Activated CD8-positive, alpha-beta memory T cell treated with anti-CD3 and anti-CD28 coated beads for 36 hours (primary cell): ENCODE results near the gene FAT1. TPM values are rescaled to one million over a fixed set of nuclear protein-coding genes. Genes with fewer than 3 reads are reported as not detected.

Experiments
- CTCF ChIA-PET: fragments of 350-600 bp; sonication (Branson Sonifier 250); formaldehyde crosslinking; loops from one replicate; lab custom pipeline; 2021; ENCODE audit warnings: antibody characterized with exemption; lab: Charles Lee
- POLR2A ChIA-PET: fragments of 350-600 bp; sonication (Branson Sonifier 250); formaldehyde crosslinking; loops from one replicate; lab custom pipeline; 2021; ENCODE audit warnings: antibody characterized with exemption; lab: Charles Lee
- total RNA-seq, 2 experiments: library from RNA; stranded (reverse); gene quantifications; one replicate each; pipeline ENCODE4 v1.2.3, GENCODE V29; 2021

FAT1 gene
- total RNA-seq, 2 experiments from 2014 or later: not detected

- CTCF ChIA-PET: no interaction called here
- POLR2A ChIA-PET: no interaction called here
Observed at GRCh38 chr4:186596346-186596745, 127.3 kb downstream of the FAT1 start.

- ChIA-PET POLR2A (no interaction called here), CTCF (no interaction called here)
Observed at GRCh38 chr4:186593587-186593973, 130.1 kb downstream of the FAT1 start.

GRCh38 chr4:186592966-186593586 is 130.6 kb downstream of the FAT1 start:
- CTCF ChIA-PET: no interaction called here
- POLR2A ChIA-PET: no interaction called here

- ChIA-PET POLR2A (no interaction called here), CTCF (no interaction called here)
Observed at GRCh38 chr4:186592445-186592844, 131.2 kb downstream of the FAT1 start.

GRCh38 chr4:186591651-186592050 is 132.0 kb downstream of the FAT1 start:
- ChIA-PET POLR2A (no interaction called here), CTCF (no interaction called here)

- CTCF ChIA-PET: no interaction called here
Observed at GRCh38 chr4:186588503-186588902, 135.2 kb downstream of the FAT1 start.

GRCh38 chr4:186587416-186588018 is 136.1 kb downstream of the FAT1 start:
- ChIA-PET CTCF (interaction anchor here (0.6 kb wide), 2 partner anchors 51 to 291 kb away, joined by 3 read pairs; no protein-coding TSS in a partner anchor), POLR2A (no interaction called here)

More at GRCh38 chr4:186588503-186588902, 135.2 kb downstream of the FAT1 start:
- POLR2A ChIA-PET: no interaction called here

- POLR2A ChIA-PET: no interaction called here
- CTCF ChIA-PET: no interaction called here
Observed at GRCh38 chr4:186586205-186586604, 137.5 kb downstream of the FAT1 start.

- CTCF ChIA-PET: no interaction called here
- POLR2A ChIA-PET: no interaction called here
Observed at GRCh38 chr4:186584912-186585311, 138.7 kb downstream of the FAT1 start.

GRCh38 chr4:186581421-186581820 is 142.2 kb downstream of the FAT1 start:
- ChIA-PET POLR2A (no interaction called here), CTCF (no interaction called here)

- CTCF ChIA-PET: no interaction called here
- POLR2A ChIA-PET: no interaction called here
Observed at GRCh38 chr4:186580669-186581068, 143.0 kb downstream of the FAT1 start.

- ChIA-PET POLR2A (no interaction called here), CTCF (no interaction called here)
Observed at GRCh38 chr4:186570193-186570996, 153.3 kb downstream of the FAT1 start.

GRCh38 chr4:186569533-186570192 is 154.0 kb downstream of the FAT1 start:
- ChIA-PET CTCF (no interaction called here), POLR2A (no interaction called here)

- ChIA-PET POLR2A (no interaction called here), CTCF (no interaction called here)
Observed at GRCh38 chr4:186566068-186566467, 157.6 kb downstream of the FAT1 start.

- ChIA-PET CTCF (no interaction called here), POLR2A (no interaction called here)
Observed at GRCh38 chr4:186563761-186564160, 159.9 kb downstream of the FAT1 start.

GRCh38 chr4:186561748-186562147 is 161.9 kb downstream of the FAT1 start:
- POLR2A ChIA-PET: no interaction called here

GRCh38 chr4:186560647-186561046 is 163.0 kb downstream of the FAT1 start:
- ChIA-PET CTCF (no interaction called here), POLR2A (no interaction called here)

More at GRCh38 chr4:186561748-186562147, 161.9 kb downstream of the FAT1 start:
- CTCF ChIA-PET: no interaction called here

- CTCF ChIA-PET: interaction anchor here (0.7 kb wide), 1 partner anchor 355 kb away, joined by 3 read pairs; no protein-coding TSS in a partner anchor
Observed at GRCh38 chr4:186557486-186557885, 166.2 kb downstream of the FAT1 start.

GRCh38 chr4:186557061-186557460 is 166.6 kb downstream of the FAT1 start:
- POLR2A ChIA-PET: no interaction called here
- CTCF ChIA-PET: interaction anchor here (0.7 kb wide), 1 partner anchor 654 kb away, joined by 3 read pairs; no protein-coding TSS in a partner anchor

More at GRCh38 chr4:186557486-186557885, 166.2 kb downstream of the FAT1 start:
- POLR2A ChIA-PET: no interaction called here
